HG02623 (cell line): ENCODE data around the gene BRMS1.
A peak's percentile ranks its signal among the peaks of the same experiment; 100 is the strongest.
"Not testable (repeated sequence)": the region's sequence is repeated elsewhere in the genome, so short reads cannot be mapped to it uniquely, and the experiment has no call there.

ENCODE experiments used
- ATAC-seq: cut with Tn5 transposase; IDR thresholded peaks from one replicate; pipeline ENCODE4 v1.9.1; 2021; ENCODE audit warnings: moderate library complexity; ENCODE audit not compliant: unreplicated experiment

The BRMS1 gene, protein sequence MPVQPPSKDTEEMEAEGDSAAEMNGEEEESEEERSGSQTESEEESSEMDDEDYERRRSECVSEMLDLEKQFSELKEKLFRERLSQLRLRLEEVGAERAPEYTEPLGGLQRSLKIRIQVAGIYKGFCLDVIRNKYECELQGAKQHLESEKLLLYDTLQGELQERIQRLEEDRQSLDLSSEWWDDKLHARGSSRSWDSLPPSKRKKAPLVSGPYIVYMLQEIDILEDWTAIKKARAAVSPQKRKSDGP

DNA sequence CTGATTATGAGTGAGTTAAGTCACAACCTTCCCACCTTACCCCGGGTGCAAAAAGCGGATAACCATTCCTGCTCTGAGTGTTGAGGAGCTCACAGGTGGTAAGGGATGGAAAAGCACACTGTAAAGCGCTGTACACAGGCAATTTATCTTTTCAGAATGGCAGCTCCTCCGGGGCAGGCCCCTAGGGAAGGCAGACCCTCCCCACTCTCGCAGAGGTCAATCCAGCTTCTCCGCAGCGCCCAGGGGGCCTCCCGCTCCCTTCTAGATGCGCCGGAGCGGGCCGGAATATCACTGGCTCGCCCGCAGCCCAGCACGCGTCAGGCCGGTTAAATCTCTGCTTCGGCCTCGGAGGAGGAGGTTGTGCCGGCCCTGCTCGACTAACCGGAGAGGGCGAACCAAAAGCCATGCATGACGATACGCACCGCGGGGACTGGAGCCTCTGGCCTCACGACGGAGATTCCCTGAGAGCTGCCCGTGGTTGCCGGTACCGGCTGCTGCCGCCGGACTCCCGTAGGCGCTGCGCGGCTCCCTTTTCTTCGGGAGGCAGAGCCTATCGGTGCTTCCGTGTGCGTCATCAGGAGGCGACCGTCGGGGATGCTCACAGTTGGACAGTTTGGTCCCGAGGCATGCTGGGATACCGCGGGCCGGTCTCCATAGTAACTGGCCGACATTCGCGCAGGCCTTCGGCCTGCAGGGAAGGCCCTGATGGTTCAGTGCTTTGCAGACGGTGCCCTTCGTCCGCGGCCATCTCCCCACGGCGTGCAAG lies at the start of gene BRMS1:
TSS of gene BRMS1 (minus strand) at position 555 of the 766 bp plus-strand sequence. CDS start 2,870 bp downstream, outside the sequence.
- ATAC-seq, result peak; percentile 62

DNA sequence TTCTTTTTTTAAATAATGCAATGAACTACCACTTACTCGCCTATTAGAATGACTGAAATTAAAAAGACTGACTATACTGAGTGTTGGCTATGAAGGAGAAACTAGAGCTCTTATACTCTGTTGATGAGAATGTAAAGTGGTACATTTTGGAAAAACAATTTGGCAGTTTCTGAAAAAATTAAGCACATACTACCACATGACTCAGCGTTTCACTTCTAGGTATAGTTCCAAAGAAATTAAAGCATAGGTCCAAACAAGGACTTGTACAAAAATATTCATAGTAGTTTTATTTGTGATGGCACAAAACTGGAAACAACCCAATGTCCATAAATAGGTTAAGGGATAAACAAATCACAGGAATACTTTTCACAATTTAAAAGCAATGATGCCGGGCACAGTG lies 49.0 kb upstream of the BRMS1 start:
- no peak for ATAC-seq

DNA sequence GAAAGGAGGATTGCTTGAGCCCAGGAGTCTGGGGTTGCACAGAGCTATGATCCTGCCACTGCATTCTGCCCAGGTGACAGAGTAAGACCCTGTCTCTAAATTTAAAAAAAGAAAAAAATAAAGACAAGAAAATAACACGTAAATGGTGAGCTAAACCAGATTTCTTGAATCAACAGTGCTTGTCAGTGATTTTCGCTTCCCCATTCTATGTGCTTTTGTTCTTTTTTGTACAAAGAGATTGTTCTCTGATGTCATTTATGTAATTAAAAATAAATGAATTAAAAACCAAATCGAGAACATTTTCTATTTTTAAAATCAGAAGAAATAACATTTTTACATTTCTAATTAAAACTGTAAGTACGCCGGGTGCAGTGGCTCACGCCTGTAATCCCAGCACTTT lies 46.4 kb upstream of the BRMS1 start:
- ATAC-seq, result no peak

DNA sequence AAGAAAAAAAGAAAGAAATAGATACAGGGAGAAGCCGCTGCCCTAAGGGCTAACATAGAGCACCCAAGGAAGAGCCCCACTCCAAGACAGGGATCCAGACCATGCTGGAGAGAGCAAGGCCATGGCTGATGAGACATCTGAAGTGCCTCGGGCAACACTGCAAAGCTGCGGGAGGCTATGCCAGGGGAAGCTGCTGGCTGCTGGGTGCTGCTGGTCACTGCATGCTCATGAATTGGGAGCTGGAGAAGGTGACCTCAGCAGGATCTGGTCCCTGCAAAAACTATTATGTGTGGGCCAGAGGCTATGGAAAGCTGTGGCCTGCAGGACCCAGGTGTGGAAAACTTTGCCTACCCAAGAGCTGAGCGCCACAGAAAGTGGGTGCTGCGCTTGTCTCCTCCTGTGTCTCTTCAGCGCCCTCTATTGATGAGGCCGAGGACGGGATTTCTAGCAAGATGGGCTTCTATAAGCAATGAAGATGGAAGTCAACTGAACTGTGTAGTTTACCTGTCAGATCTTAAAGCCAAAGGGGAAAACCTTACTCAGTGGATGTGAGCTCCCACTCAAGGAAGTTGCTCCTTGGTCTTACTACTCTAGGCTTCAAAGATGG lies 44.0 kb upstream of the BRMS1 start:
- no peak for ATAC-seq

DNA sequence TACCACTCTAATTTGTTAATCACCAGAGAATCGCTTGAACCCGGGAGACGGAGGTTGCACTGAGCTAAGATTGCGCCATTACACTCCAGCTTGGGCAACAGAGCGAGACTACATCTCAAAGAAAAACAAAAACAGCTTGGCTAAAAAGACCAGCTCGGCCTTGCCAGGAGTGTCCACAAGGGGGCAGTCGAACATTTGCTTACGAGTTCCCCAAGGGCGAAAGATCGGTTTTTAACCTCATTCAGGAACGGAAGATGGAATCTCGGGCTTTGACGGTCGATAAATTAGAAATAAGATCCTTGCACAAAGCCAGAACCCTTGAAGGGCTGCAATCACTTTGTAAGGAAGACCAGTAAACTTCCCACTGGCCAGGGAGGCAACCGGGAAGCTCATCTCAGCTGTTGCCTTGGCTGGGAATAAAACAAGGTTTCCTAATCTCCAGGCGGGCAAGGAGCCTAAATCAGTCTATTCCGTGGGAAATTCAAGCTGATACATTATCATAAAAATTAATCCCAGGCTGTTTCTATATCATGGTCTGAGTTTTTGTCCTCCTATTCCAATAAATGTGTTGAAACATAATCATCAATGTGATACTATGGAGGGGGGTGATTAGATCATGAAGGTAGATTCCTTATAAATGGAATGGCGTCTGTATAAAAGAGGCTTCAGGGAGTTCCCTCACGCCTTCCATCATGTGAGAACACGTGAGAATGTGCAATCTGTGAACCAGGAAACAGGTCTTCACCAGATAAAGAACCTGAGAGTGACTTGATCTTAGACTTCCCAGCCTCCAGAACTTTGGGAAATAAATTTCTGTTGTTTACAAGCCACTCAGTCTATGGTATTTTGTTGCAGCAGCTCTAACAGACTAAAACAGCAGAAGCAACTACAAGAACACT lies 41.5 kb upstream of the BRMS1 start:
- ATAC-seq, result no peak

DNA sequence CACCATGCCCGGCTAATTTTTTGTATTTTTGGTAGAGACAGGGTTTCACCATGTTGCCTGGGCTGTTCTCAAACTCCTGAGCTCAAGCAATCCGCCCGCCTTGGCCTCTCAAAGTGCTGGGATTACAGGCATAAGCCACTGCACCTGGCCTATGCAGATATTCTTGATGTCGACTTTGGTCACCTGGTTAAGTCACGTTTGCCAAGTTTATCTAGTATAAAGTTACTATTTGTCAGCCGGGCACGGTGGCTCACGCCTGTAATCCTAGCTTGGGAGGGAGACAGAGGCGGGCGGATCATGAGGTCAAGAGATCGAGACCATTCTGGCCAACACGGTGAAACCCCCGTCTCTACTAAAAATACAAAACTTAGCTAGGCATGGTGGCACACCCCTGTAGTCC lies 39.4 kb upstream of the BRMS1 start:
- not testable (repeated sequence) for ATAC-seq

DNA sequence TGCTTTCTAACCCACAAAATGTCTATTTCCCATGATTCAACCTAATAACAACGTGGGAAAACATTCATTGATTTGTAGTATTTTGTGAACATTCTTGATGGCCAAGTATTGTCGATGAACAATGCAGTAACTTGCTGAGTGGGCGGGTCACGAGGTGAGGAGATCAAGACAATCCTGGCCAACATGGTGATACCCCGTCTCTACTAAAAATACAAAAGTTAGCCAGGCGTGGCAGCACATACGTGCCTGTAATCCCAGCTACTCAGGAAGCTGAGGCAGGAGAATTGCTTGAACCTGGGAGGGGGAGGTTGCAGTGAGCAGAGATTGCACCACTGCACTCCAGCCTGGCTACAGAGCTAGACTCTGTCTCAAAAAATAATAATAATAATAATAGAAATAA lies 35.4 kb upstream of the BRMS1 start:
- ATAC-seq, result not testable (repeated sequence)

DNA sequence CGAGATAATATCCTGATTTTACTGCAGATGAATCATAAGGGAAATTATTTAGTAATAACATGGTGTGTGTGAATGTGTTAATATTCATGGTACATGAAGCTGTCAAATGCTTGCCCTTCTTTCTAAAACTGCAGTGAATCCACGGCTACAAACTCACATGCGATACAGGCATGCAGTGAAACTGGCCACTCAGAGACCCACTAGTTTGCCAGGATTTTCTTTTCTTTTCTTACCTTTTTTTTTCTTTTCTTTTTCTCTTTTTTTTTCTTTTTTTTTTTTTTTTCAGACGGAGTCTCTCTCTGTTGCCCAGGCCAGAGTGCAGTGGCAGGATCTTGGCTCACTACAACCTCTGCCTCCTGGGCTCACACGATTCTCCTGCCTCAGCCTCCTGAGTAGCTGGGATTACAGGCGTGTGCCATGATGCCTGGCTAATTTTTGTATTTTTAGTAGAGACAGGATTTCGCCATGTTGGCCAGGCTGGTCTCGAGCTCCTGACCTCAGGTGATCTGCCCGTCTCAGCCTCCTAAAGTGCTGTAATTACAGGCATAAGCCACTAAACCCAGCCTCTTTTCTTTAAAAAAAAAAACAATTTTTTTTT lies 28.9 kb upstream of the BRMS1 start:
- not testable (repeated sequence) for ATAC-seq

DNA sequence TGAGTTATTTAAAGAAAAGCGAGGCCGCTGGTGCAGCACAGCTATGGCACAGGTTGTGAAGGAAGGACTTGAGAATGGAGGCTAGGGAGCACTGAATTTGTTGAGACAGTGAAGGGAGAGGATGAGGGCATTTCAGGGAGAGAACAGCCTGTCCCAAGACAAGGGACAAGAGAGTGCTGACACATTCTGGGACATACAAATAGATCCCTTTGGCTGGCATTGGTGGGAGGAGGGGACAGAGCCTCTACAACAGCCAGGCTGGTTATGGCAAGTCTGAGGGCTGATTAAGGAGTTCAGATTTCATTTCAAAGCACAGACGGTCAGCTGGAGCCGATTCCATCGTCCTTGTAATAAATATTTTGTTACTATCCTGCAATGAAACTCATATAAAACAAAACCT lies 28.4 kb upstream of the BRMS1 start:
- ATAC-seq, result no peak

DNA sequence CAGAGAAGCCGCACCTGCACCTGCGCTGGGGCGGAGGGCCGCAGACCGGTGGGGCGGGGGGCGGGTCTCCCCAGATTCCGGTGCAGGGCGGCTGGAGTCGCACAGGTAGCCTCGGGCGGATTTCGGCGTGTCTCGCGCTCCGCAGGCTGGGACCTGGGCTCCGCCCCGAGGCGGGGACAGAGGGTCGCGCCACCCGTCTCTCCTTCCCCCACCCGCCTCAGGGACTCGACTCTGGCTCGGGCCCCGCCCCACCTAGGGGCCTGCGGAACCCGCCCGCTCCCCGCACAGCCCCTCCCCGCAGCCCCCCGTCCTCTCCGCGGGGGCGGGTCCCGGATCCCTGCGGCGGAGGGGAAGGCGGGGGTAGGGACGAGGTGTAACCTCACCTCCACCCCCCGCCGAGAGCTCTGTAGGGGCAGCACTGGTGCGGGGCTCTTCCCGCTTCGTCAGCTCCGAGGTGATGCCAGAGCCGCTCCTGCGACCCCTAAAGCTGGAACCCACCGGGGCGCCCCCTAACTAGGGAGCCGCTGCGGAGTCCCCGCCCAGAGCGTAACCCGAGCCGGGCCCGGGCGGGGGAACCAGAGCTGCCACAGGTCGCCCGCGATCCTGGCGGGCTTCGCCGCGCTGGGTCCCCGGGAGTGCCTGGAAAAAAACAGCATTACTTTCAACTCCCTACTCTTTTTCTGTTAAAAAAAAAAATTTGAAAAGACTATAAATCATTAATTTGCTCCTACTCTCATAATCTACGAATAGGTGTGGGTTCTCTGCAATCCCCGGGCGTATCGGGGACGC lies 26.9 kb upstream of the BRMS1 start, which contains the start of gene SLC29A2:
TSS of gene SLC29A2 (minus strand) at position 134 of the 789 bp plus-strand sequence. CDS start 169 bp downstream, outside the sequence.
- ATAC-seq, result peak; percentile 49

DNA sequence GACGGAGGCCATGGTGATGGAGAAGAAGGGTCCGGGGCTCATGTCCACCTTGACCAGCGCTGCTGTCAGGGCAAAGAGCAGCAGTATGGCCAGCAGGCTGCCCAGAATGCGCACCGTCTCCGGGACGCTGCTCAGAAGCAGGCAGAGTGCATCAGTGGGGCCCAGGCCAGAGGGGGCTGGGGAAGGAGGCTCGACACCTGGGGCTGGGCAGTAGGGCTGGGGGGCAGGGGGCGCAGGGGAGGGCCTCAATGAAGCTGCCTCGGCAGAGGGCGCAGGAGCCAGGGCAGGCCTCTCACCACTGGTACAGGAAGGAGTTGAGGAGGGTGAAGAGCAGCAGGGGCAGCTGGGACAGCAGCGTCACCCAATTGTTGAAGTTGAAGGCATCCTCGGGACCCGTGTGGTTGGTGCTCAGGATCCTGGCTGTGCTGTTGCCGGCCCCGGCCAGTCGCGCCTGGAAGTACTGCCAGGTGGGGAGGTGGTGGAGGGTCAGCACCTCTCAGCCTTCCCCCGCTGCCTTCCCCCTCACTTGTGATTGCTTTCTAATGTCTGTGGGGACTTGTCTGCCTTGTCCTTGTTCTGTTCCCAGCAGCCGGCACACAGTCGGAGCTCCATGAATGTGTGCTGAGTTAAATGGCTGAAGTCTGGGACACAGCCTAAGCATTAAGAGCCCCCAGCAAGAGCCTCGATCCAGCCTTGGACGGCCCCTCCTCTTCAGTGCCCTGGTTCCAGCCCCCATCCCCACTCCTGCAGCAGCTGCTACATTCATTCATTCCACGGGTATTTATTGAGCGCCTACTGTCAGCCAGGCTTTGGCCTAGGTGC lies 24.4 kb upstream of the BRMS1 start:
- ATAC-seq, result no peak

DNA sequence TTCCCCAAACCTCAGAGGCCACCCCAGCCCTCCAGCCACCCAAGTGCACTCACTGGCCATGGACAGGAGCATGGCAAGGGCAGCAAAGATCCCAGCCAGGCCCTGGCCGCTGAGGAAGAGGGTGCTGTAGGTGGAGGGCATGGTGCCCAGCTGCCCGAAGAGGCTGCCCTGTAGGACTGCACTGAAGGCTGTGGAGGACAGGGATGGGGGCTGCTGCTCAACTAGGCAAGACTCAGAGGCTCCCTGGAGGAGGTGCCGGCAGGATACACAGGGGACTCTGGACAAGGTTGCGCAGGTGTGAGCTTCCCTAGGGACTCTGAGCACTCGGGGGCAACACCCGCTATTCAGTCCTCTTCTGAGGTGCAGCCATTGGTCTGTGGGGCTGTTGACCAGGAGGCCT lies 23.6 kb upstream of the BRMS1 start:
- ATAC-seq, result no peak

DNA sequence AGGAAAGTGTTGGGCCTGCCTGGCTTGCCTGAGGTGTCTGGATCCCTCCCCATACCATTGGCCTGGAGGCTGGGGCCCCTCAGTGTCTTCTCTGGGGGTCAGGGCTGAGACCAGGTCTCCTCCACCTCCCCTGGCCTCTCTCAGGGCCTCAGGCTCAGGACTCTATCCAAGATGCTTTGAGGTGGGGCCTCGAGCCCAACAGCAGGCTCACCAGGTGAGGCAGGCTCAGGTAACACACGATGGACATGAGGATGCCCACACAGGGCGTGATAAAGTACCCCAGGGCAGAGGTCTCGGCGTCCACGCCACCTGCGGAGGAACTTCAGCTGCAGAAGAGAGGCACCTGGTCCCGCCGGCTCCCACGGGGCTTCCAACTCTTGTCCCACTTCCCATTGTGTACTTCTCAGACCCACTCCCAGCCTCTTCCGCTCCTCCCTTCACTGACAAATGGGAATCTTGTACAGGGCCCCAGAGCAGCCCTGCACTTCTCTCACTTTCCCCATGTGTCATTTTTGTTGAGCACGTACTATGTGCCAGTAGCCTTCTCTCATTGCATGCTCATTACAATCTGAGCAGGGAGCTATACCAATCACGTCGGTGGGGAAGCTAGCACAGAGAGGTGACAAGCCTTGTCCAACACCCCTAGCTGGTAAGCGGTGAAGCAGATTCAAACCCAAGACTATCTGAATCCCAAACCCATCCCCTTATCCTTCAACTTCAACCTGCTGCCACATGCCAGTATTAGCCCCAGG lies 22.8 kb upstream of the BRMS1 start:
- ATAC-seq, result no peak

DNA sequence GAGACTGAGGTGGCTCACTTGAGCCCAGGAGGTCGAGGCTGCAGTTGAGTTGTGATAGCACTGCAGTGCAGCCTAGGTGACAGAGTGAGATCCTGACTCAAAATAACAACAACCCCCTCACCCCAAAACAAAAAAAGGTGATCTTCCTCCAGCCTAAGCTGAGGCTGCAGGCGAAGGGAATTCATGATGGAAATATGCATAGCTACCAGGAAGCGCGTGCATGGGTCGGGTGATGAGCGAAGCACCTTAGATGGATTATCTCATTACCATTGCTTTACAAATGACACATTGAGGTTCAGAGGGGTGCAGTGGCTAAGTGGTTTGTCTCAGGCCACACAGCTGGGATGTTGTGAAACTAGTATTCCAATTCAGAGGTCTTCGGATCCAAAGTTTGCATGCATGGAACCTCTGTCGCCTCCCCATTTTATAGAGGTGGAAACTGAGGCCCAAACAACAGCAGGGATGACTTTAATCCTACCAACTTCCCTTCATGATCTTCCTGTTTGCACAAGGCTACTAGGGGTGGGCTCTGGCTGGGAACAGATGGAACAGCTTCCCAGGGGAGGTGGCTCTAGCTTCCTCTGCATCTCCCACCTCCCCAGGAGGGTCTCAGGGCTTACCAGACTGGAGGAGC lies 22.1 kb upstream of the BRMS1 start:
- no peak for ATAC-seq

DNA sequence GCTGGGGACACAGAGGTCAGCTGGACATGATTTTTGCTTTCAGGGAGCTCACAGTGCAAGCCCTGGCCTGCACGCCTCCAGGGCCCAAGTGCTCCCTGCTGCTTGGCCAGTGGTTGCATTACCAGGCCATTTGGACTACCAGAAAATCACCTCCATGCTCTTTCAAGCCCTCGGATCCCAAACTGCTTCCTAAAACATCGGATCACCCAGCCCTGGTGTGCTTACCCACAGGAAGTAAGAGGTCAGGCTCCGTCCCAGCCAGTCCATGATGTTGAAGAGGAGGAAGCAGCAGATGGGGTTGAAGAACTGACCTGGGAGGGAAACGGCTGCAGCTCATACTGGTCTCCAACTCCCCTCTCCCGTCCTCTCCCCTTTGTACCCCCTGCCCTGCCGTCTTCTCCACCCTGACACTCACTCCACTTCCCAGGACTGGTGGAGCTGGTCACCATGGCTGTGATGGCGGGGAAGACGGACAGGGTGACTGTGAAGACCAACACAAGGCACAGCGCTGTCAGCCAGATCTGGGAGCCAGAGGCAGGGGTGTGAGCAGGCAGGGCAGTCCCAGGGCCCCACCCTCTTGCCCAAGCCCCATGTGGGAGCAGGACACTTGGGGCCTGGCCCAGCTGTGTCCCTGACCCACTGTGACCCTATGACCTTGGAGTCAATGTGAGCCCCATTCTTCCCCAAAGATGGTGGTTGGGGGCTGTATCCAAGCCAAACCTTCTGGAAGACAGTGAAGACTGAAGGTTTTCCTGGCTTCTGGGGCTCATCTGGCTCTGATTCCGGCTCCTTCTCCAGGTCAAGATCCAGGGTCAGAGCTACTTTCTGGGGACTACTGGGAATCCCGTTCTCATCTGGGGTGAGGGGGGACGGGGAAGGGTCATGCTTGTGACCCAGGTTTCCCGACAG lies 21.1 kb upstream of the BRMS1 start:
- ATAC-seq, result no peak

DNA sequence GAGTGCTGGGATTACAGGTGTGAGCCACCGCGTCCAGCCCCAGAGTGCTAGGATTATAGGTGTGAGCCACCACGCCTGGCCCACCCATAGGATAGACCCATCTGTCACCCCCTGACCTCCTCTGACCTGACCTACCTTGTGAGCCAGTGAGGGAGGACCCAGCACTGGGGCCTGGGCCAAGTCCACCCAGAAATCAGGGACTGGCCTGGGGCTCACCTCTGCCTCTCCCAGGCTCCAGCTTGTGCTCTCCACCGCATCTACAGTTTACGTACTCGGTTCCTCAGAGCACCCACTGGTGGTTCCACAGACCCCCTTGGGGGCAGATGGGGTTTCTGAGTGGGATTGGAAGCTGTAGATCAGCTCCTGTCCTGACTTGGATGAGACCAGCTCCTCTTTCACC lies 20.3 kb upstream of the BRMS1 start:
- no peak for ATAC-seq
